Natural killer cell treated with Interleukin-12 subunit alpha and Interleukin-12 subunit beta and Interleukin-15 and Interleukin-18, amount 100 ng/mL, for 72 hours (primary cell): ENCODE data around the gene EML1. TPM values are rescaled to one million over a fixed set of nuclear protein-coding genes. Genes with fewer than 3 reads are reported as not detected.

Experiments
- total RNA-seq, 2 donors: library from RNA; stranded (reverse); gene quantifications; one replicate each; pipeline ENCODE4 v1.2.3, GENCODE V29; 2022

Gene EML1
- total RNA-seq, 2 donors from 2014 or later, result 1.4 TPM; not detected in 1

Other genes starting within 250 kb of the EML1 start
- 1 to 10 TPM; 2.7 to 3.6 TPM for gene CCDC85C, start 189.2 kb upstream of the EML1 start, total RNA-seq
- gene HHIPL1, start 148.3 kb upstream of the EML1 start, total RNA-seq, result not detected
- under 1 TPM in 1 of 2 donors, not detected in 1; 0.11 TPM for gene CYP46A1, start 109.1 kb upstream of the EML1 start, total RNA-seq